ENCODE results near the gene EIF3L. TPM values are rescaled to one million over a fixed set of nuclear protein-coding genes. Genes with fewer than 3 reads are reported as not detected.

EIF3L gene
- total RNA-seq, 1 donor from 2014 or later: 325 TPM

- Mint-ChIP-seq H3K27ac (ENCODE audit: unreplicated experiment) (no peak overlapping the region), H3K36me3 (ENCODE audit: low read depth) (peaks cover 11% of the 10 kb centered on the region), H3K4me1 (ENCODE audit: low read depth) (peaks cover 22% of the 10 kb centered on the region), H3K27me3 (ENCODE audit: low read depth) (no peaks in the 10 kb centered on the region), H3K9me3 (ENCODE audit: low read depth) (no peaks in the 10 kb centered on the region), H3K4me3 (ENCODE audit: unreplicated experiment) (no peak overlapping the region)
- DNase-seq (ENCODE audit: low spot score): peak; percentile 84
- TF ChIP-seq CTCF (IDR thresholded peaks at IDR 0.05): no peak
Measured at GRCh38 chr22:37812869-37813678, 36.1 kb upstream of the EIF3L start.

- Mint-ChIP-seq H3K4me1 (ENCODE audit: low read depth) (peaks cover 12% of the 10 kb centered on the region), H3K36me3 (ENCODE audit: low read depth) (peaks cover 11% of the 10 kb centered on the region), H3K4me3 (ENCODE audit: unreplicated experiment) (no peak overlapping the region), H3K9me3 (ENCODE audit: low read depth) (no peaks in the 10 kb centered on the region), H3K27me3 (ENCODE audit: low read depth) (no peaks in the 10 kb centered on the region), H3K27ac (ENCODE audit: unreplicated experiment) (no peak overlapping the region)
- TF ChIP-seq CTCF (IDR thresholded peaks at IDR 0.05): no peak
- DNase-seq (ENCODE audit: low spot score): peak; percentile 92
Measured at GRCh38 chr22:37815593-37815992, 33.6 kb upstream of the EIF3L start.

GRCh38 chr22:37816543-37817180 is 32.6 kb upstream of the EIF3L start:
- no peaks in the 10 kb centered on the region for H3K27me3 Mint-ChIP-seq (ENCODE audit: low read depth)
- no peak for TF ChIP-seq CTCF (IDR thresholded peaks at IDR 0.05)
- no peak overlapping the region for H3K27ac Mint-ChIP-seq (ENCODE audit: unreplicated experiment)
- H3K36me3 Mint-ChIP-seq (ENCODE audit: low read depth): peaks cover 11% of the 10 kb centered on the region
- peaks cover 12% of the 10 kb centered on the region for H3K4me1 Mint-ChIP-seq (ENCODE audit: low read depth)
- no peak overlapping the region for H3K4me3 Mint-ChIP-seq (ENCODE audit: unreplicated experiment)
- DNase-seq (ENCODE audit: low spot score): peak; percentile 80
- no peaks in the 10 kb centered on the region for H3K9me3 Mint-ChIP-seq (ENCODE audit: low read depth)

- TF ChIP-seq CTCF (IDR thresholded peaks at IDR 0.05): peak; percentile 94
- H3K27ac Mint-ChIP-seq (ENCODE audit: unreplicated experiment): peak overlapping the region; percentile 57
- peaks cover 11% of the 10 kb centered on the region for H3K36me3 Mint-ChIP-seq (ENCODE audit: low read depth)
- peaks cover 12% of the 10 kb centered on the region for H3K4me1 Mint-ChIP-seq (ENCODE audit: low read depth)
- H3K4me3 Mint-ChIP-seq (ENCODE audit: unreplicated experiment): peak overlapping the region; percentile 55
- no peaks in the 10 kb centered on the region for H3K9me3 Mint-ChIP-seq (ENCODE audit: low read depth)
- peaks cover 4% of the 10 kb centered on the region for H3K27me3 Mint-ChIP-seq (ENCODE audit: low read depth)
- DNase-seq (ENCODE audit: low spot score): peak; percentile 84
Measured at GRCh38 chr22:37817705-37818408, 31.4 kb upstream of the EIF3L start.

Data from chondrocyte (in vitro differentiated cells).